OCI-LY7 (cell line): Measurements from ENCODE around the gene STIM2. TPM values are rescaled to one million over a fixed set of nuclear protein-coding genes. Genes with fewer than 3 reads are reported as not detected.

Experiments
- BruUV-seq: library from RNA; stranded (reverse); fragments of 400-500 nt; replicated peaks from 2 replicates; lab custom pipeline; 2021; lab: Mats Ljungman, UMichigan
- CTCF ChIA-PET: fragments of 300-600 bp; sonication (Branson Sonifier 250); formaldehyde crosslinking; loops from one replicate; lab custom pipeline; 2022; ENCODE audit warnings: antibody characterized with exemption; ENCODE audit not compliant: unreplicated experiment; lab: Charles Lee
- POLR2A ChIA-PET: fragments of 300-600 bp; sonication (Branson Sonifier 250); formaldehyde crosslinking; loops from one replicate; lab custom pipeline; 2022; ENCODE audit warnings: antibody characterized with exemption; lab: Charles Lee
- DNase-seq: peaks from one replicate; pipeline ENCODE4 v3.0.0-alpha.2; 2015; ENCODE audit warnings: low spot score
- H2AFZ ChIP-seq: fragments of 200-600 bp; sonication (generic), shearing (Covaris generic); 2 replicates; pipeline ENCODE4 v1.6.1; 2014; ENCODE audit warnings: mild to moderate bottlenecking, antibody characterized with exemption, low read length, moderate library complexity
- H3K27ac ChIP-seq: fragments of 200-600 bp; sonication (generic); 2 replicates; pipeline ENCODE4 v1.5.1; 2014; ENCODE audit warnings: mixed run types, low read depth, mild to moderate bottlenecking, moderate library complexity, low read length, inconsistent platforms; ENCODE audit not compliant: poor library complexity, severe bottlenecking
- H3K36me3 ChIP-seq: fragments of 200-600 bp; sonication (generic); 2 replicates; pipeline ENCODE4 v1.6.1; 2014; ENCODE audit warnings: mild to moderate bottlenecking, antibody characterized with exemption, low read length, moderate library complexity, mixed read lengths; ENCODE audit not compliant: insufficient read depth
- H3K4me1 ChIP-seq: fragments of 200-600 bp; sonication (generic); 2 replicates; pipeline ENCODE4 v1.5.1; 2014; ENCODE audit warnings: mild to moderate bottlenecking, low read length; ENCODE audit not compliant: insufficient read depth, poor library complexity, severe bottlenecking
- H3K4me2 ChIP-seq: fragments of 200-600 bp; sonication (generic); 2 replicates; pipeline ENCODE4 v1.6.1; 2014; ENCODE audit warnings: mild to moderate bottlenecking, low read length
- H3K4me3 ChIP-seq: fragments of 200-600 bp; sonication (generic); 2 replicates; pipeline ENCODE4 v1.5.1; 2014; ENCODE audit warnings: mild to moderate bottlenecking, low read depth, low read length; ENCODE audit not compliant: poor library complexity, severe bottlenecking
- H3K79me2 ChIP-seq: fragments of 200-600 bp; sonication (generic); 2 replicates; pipeline ENCODE4 v1.6.1; 2016; ENCODE audit warnings: low read depth, mild to moderate bottlenecking, low read length, moderate library complexity, mixed read lengths; ENCODE audit not compliant: insufficient read depth
- H3K9me2 ChIP-seq: fragments of 200-600 bp; sonication (generic); 2 replicates; pipeline ENCODE4 v1.6.1; 2016; ENCODE audit warnings: mild to moderate bottlenecking, low read length, mixed read lengths; ENCODE audit not compliant: insufficient read depth
- H3K9me3 ChIP-seq: fragments of 200-600 bp; sonication (generic); 2 replicates; pipeline ENCODE4 v1.6.1; 2014; ENCODE audit warnings: mild to moderate bottlenecking, mixed run types, low read length, mixed read lengths
- H4K20me1 ChIP-seq: fragments of 200-600 bp; sonication (generic); 2 replicates; pipeline ENCODE4 v1.6.1; 2014; ENCODE audit warnings: mild to moderate bottlenecking, antibody characterized with exemption, low read length, moderate library complexity, mixed read lengths; ENCODE audit not compliant: insufficient read depth
- EZH2phosphoT487 ChIP-seq: fragments of 200-600 bp; sonication (generic); IDR thresholded peaks from 2 replicates; pipeline ENCODE4 v1.6.1; 2018; ENCODE audit warnings: low read depth, borderline replicate concordance, mild to moderate bottlenecking, mixed run types, antibody characterized with exemption, low read length, moderate library complexity, mixed read lengths
- intact Hi-C: fragments of 100-400 bp; cut with micrococcal nuclease; formaldehyde crosslinking; loops from one replicate; pipeline ENCODE4 v1.10.0; 2022; ENCODE audit not compliant: unreplicated experiment
- total RNA-seq, 2 experiments: library from RNA; depleted of rRNA in 1 of 2; stranded (reverse); fragments of >200 nt in 1 of 2; shearing (Covaris generic) in 1 of 2; gene quantifications; 2 replicates each; pipeline ENCODE4 v1.2.3, GENCODE V29; 2014 to 2022
- TF ChIP-seq, protein P1 (sequence below): fragments of 200-600 bp; sonication (generic); conservative IDR thresholded peaks from 2 replicates; pipeline ENCODE4 v1.5.1; 2014; ENCODE audit warnings: mild to moderate bottlenecking, antibody characterized with exemption, low read length, moderate library complexity, mixed read lengths

Gene STIM2
- total RNA-seq, 2 experiments from 2014 or later = 108 to 309 TPM

GRCh38 chr4:26873391-26874026 is 12.9 kb downstream of the STIM2 start:
- Histone ChIP-seq H3K79me2 (peaks cover 100% of the 10 kb centered on the region), H3K4me2 (no peak overlapping the region), H3K4me3 (no peak overlapping the region), H3K9me2 (no peaks in the 10 kb centered on the region), H3K9me3 (peaks cover 26% of the 10 kb centered on the region; the same call in 1 of the 2 replicates), H3K36me3 (peaks cover 95% of the 10 kb centered on the region), H3K27ac (no peak overlapping the region), H2AFZ (no peak overlapping the region), H3K4me1 (peaks cover 40% of the 10 kb centered on the region), H4K20me1 (peaks cover 20% of the 10 kb centered on the region)
- DNase-seq = no peak
- POLR2A ChIA-PET = interaction anchor here (0.7 to 1.7 kb wide), 3 partner anchors 10 to 134 kb away, joined by 5 read pairs; no protein-coding TSS in a partner anchor
- no peak for TF ChIP-seq EZH2phosphoT487
- TF ChIP-seq, protein P1, sequence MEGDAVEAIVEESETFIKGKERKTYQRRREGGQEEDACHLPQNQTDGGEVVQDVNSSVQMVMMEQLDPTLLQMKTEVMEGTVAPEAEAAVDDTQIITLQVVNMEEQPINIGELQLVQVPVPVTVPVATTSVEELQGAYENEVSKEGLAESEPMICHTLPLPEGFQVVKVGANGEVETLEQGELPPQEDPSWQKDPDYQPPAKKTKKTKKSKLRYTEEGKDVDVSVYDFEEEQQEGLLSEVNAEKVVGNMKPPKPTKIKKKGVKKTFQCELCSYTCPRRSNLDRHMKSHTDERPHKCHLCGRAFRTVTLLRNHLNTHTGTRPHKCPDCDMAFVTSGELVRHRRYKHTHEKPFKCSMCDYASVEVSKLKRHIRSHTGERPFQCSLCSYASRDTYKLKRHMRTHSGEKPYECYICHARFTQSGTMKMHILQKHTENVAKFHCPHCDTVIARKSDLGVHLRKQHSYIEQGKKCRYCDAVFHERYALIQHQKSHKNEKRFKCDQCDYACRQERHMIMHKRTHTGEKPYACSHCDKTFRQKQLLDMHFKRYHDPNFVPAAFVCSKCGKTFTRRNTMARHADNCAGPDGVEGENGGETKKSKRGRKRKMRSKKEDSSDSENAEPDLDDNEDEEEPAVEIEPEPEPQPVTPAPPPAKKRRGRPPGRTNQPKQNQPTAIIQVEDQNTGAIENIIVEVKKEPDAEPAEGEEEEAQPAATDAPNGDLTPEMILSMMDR = no peak
- BruUV-seq = no TSS peak
- intact Hi-C loops = no loop called here
- CTCF ChIA-PET = no interaction called here

- peaks cover 32% of the 10 kb centered on the region for H3K9me3 ChIP-seq
- TF ChIP-seq EZH2phosphoT487 = no peak
- TF ChIP-seq, protein P1 = no peak
- intact Hi-C loops = no loop called here
- peaks cover 15% of the 10 kb centered on the region for H4K20me1 ChIP-seq
- no peak overlapping the region for H2AFZ ChIP-seq
- ChIA-PET CTCF (no interaction called here), POLR2A (interaction anchor here (0.9 kb wide), 1 partner anchor 12 kb away, joined by 3 read pairs; no protein-coding TSS in a partner anchor)
- DNase-seq = no peak
- H3K27ac ChIP-seq = no peak overlapping the region
- H3K79me2 ChIP-seq = peaks cover 100% of the 10 kb centered on the region
- H3K4me3 ChIP-seq = no peak overlapping the region
- H3K36me3 ChIP-seq = peaks cover 95% of the 10 kb centered on the region
- no TSS peak for BruUV-seq
- no peaks in the 10 kb centered on the region for H3K9me2 ChIP-seq
- peaks cover 34% of the 10 kb centered on the region for H3K4me1 ChIP-seq
- H3K4me2 ChIP-seq = no peak overlapping the region
These were observed 13.5 kb downstream of the STIM2 start for GRCh38 chr4:26874110-26874509.

- H3K4me1 ChIP-seq = peaks cover 35% of the 10 kb centered on the region
- peaks cover 54% of the 10 kb centered on the region for H3K9me3 ChIP-seq
- no peak for DNase-seq
- H3K9me2 ChIP-seq = no peaks in the 10 kb centered on the region
- H3K79me2 ChIP-seq = peaks cover 100% of the 10 kb centered on the region
- ChIA-PET POLR2A (interaction anchor here (0.7 kb wide), 1 partner anchor 10 kb away, joined by 3 read pairs; no protein-coding TSS in a partner anchor), CTCF (no interaction called here)
- intact Hi-C loops = no loop called here
- no peak overlapping the region for H2AFZ ChIP-seq
- no peak overlapping the region for H3K27ac ChIP-seq
- H3K36me3 ChIP-seq = peaks cover 96% of the 10 kb centered on the region
- no peaks in the 10 kb centered on the region for H4K20me1 ChIP-seq
- no peak overlapping the region for H3K4me3 ChIP-seq
- H3K4me2 ChIP-seq = no peak overlapping the region
- BruUV-seq = no TSS peak
- TF ChIP-seq EZH2phosphoT487 = no peak
- TF ChIP-seq, protein P1 = no peak
These were observed 16.8 kb downstream of the STIM2 start for GRCh38 chr4:26877406-26877805.
